ENCODE data around the gene MS4A4A.

MS4A4A gene

DNA sequence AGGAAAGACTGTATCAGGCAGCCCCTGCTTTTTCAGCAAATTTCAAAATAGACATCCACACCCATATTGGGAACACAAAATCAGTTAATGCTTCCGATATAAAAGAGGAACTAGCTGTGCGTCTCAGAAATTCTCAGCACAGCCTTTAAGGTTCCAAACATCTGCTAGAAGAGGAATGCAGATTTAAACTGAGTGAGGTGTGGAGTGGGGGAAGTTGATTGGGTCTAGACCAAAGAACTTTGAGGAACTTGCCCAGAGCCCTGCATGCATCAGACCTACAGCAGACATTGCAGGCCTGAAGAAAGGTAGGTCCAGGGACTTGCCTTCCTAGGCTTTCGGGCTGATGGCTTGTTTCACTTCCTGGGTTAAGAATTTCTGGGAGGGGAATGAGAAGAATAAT is at the start of gene MS4A4A:
MS4A4A (plus strand) TSS at position 255 of the 400 bp plus-strand sequence; CDS start at position 265, 10 bp downstream.
- no peaks in the 10 kb centered on the region for H3K9me3 ChIP-seq (ENCODE audit: control insufficient read depth in 1 of 2, low read length in 2 of 2)
- no peak within 1 kb of the TSS for H3K4me3 ChIP-seq (ENCODE audit: low read depth in 1 of 2, low read length in 2 of 2)
- H3K4me1 ChIP-seq (ENCODE audit: control insufficient read depth in 1 of 2, insufficient read depth in 2 of 2, low read length in 2 of 2), result no peaks in the 10 kb centered on the region
- H3K27ac ChIP-seq (ENCODE audit: low read depth, low read length), result no peak within 1 kb of the TSS
- H3K9ac ChIP-seq (ENCODE audit: low read depth in 1 of 2, low read length in 2 of 2), result no peak within 1 kb of the TSS
- H3K36me3 ChIP-seq (ENCODE audit: control insufficient read depth in 1 of 2, insufficient read depth in 2 of 2, low read length in 2 of 2), result no peaks in the 10 kb centered on the region
- no peaks in the 10 kb centered on the region for H3K27me3 ChIP-seq (ENCODE audit: control insufficient read depth in 1 of 2, insufficient read depth in 2 of 2, low read length in 2 of 2)

DNA sequence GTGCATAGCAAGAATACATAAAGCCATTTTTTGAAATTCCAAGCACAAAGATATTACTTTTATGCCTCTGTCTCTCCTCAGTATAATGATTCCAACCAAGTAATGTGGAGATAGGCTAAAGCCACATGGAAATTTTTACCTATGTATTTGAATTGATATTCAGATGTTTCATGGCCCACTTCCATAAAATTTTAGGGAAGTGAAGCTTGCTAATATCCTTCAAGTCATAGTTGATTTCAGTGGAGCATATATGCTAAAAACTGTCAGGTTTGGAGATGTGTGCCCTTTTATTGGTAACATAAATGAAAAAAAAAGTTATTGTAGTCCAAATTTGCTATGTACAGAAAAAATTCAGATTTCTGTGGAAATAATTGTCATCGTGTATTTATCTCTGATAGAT is 49.8 kb upstream of the MS4A4A start:
- H3K27ac ChIP-seq (ENCODE audit: low read depth, low read length), result no peak overlapping the region
- no peaks in the 10 kb centered on the region for H3K27me3 ChIP-seq (ENCODE audit: control insufficient read depth in 1 of 2, insufficient read depth in 2 of 2, low read length in 2 of 2)
- H3K9ac ChIP-seq (ENCODE audit: low read depth in 1 of 2, low read length in 2 of 2), result no peak overlapping the region
- no peaks in the 10 kb centered on the region for H3K4me1 ChIP-seq (ENCODE audit: control insufficient read depth in 1 of 2, insufficient read depth in 2 of 2, low read length in 2 of 2)
- no peak overlapping the region for H3K4me3 ChIP-seq (ENCODE audit: low read depth in 1 of 2, low read length in 2 of 2)
- H3K36me3 ChIP-seq (ENCODE audit: control insufficient read depth in 1 of 2, insufficient read depth in 2 of 2, low read length in 2 of 2), result no peaks in the 10 kb centered on the region
- H3K9me3 ChIP-seq (ENCODE audit: control insufficient read depth in 1 of 2, low read length in 2 of 2), result no peaks in the 10 kb centered on the region

DNA sequence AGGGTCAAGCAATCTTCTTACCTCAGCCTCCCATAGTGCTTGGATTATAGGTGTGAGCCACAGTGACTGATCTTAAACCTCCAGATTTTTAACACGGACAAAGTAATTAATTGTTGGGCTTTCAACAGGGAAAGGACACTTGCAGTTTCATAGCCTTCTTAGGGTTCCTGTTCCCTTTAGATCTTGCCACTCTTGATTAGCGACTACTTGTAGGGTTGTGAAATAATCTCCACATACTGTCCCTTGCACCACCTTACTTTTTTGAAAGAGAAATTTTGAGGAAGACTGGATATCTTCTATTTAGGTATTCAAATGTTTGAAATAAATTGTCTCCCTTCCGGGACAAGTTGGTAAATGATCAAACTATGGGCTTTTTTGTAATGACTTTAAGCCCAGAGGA is 45.1 kb upstream of the MS4A4A start:
- H3K9me3 ChIP-seq (ENCODE audit: control insufficient read depth in 1 of 2, low read length in 2 of 2), result no peaks in the 10 kb centered on the region
- H3K9ac ChIP-seq (ENCODE audit: low read depth in 1 of 2, low read length in 2 of 2), result no peak overlapping the region
- H3K4me1 ChIP-seq (ENCODE audit: control insufficient read depth in 1 of 2, insufficient read depth in 2 of 2, low read length in 2 of 2), result no peaks in the 10 kb centered on the region
- no peak overlapping the region for H3K27ac ChIP-seq (ENCODE audit: low read depth, low read length)
- no peak overlapping the region for H3K4me3 ChIP-seq (ENCODE audit: low read depth in 1 of 2, low read length in 2 of 2)
- no peaks in the 10 kb centered on the region for H3K27me3 ChIP-seq (ENCODE audit: control insufficient read depth in 1 of 2, insufficient read depth in 2 of 2, low read length in 2 of 2)
- H3K36me3 ChIP-seq (ENCODE audit: control insufficient read depth in 1 of 2, insufficient read depth in 2 of 2, low read length in 2 of 2), result no peaks in the 10 kb centered on the region

DNA sequence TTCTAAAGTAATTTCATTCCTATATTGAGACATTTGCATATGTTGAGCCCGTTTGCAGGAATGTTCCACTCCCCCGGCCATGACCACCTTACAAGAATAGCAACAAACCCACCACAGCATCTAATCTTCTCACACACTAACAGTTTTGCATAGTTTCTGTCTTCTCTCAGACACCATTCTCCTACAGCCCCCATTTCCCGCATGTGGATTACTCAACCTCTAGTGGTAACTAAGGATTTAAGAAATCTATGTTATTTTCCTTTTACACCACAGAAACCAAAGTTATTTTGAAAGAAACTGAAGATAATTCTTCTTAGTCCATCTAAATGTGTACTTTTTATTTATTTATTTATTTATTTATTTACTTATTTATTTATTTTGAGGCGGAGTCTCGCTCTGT is 39.8 kb upstream of the MS4A4A start:
- peaks cover 0 to 3% of the 10 kb centered on the region in 2 donors for H3K27me3 ChIP-seq (ENCODE audit: control insufficient read depth in 1 of 2, insufficient read depth in 2 of 2, low read length in 2 of 2)
- H3K36me3 ChIP-seq (ENCODE audit: control insufficient read depth in 1 of 2, insufficient read depth in 2 of 2, low read length in 2 of 2), result no peaks in the 10 kb centered on the region
- no peak overlapping the region for H3K4me3 ChIP-seq (ENCODE audit: low read depth in 1 of 2, low read length in 2 of 2)
- no peak overlapping the region for H3K27ac ChIP-seq (ENCODE audit: low read depth, low read length)
- no peak overlapping the region for H3K9ac ChIP-seq (ENCODE audit: low read depth in 1 of 2, low read length in 2 of 2)
- H3K9me3 ChIP-seq (ENCODE audit: control insufficient read depth in 1 of 2, low read length in 2 of 2), result no peaks in the 10 kb centered on the region
- no peaks in the 10 kb centered on the region for H3K4me1 ChIP-seq (ENCODE audit: control insufficient read depth in 1 of 2, insufficient read depth in 2 of 2, low read length in 2 of 2)

DNA sequence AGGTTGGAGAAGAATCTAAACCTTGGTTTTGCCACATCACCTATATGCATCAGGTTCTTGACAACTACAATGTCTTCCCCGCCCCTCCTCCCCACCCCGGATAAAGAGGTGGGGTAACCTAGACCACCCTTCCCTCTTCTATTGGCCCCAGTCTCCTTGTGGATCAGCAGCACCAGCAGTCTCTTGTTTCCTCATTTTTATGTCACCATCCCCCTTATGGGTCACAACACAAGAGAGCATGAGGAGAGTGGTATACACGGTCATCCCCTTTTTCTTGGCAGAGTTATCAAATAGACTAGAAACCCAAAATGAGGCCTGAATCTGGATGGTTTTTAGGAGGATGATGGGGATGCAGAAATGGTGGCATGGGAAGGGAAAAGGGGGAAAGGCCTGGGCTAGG is 38.7 kb upstream of the MS4A4A start:
- no peak overlapping the region for H3K27ac ChIP-seq (ENCODE audit: low read depth, low read length)
- no peak overlapping the region for H3K4me3 ChIP-seq (ENCODE audit: low read depth in 1 of 2, low read length in 2 of 2)
- H3K27me3 ChIP-seq (ENCODE audit: control insufficient read depth in 1 of 2, insufficient read depth in 2 of 2, low read length in 2 of 2), result peaks cover 0 to 3% of the 10 kb centered on the region in 2 donors
- H3K9ac ChIP-seq (ENCODE audit: low read depth in 1 of 2, low read length in 2 of 2), result no peak overlapping the region
- H3K9me3 ChIP-seq (ENCODE audit: control insufficient read depth in 1 of 2, low read length in 2 of 2), result no peaks in the 10 kb centered on the region
- H3K4me1 ChIP-seq (ENCODE audit: control insufficient read depth in 1 of 2, insufficient read depth in 2 of 2, low read length in 2 of 2), result no peaks in the 10 kb centered on the region
- no peaks in the 10 kb centered on the region for H3K36me3 ChIP-seq (ENCODE audit: control insufficient read depth in 1 of 2, insufficient read depth in 2 of 2, low read length in 2 of 2)

DNA sequence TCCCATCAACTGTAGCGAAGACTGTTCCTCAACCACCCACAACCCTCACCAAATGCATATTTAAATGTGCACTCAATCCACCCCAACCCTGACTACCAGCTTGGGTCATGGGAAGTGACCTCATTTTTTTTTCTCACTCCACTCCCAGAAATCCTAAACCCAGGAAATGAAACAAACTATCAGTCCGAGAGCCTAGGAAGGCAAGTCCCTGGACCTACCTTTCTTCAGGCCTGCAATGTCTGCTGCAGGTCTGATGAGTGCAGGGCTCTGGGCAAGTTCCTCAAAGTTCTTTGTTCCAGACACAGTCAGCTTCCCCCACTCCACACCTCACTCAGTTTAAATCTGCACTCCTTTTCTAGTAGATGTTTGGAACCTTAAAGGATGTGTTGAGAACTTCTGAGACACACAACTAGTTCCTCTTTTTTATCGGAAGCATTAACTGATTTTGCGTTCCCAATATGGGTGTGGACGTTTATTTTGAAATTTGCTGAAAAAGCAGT is 37.7 kb upstream of the MS4A4A start, which contains the start of gene MS4A4E:
MS4A4E (minus strand) TSS at position 398 of the 500 bp plus-strand sequence. CDS start 13,082 bp downstream, outside the sequence.
- Histone ChIP-seq H3K9me3 (ENCODE audit: control insufficient read depth in 1 of 2, low read length in 2 of 2) (no peaks in the 10 kb centered on the region), H3K27ac (ENCODE audit: low read depth, low read length) (no peak within 1 kb of the TSS)

DNA sequence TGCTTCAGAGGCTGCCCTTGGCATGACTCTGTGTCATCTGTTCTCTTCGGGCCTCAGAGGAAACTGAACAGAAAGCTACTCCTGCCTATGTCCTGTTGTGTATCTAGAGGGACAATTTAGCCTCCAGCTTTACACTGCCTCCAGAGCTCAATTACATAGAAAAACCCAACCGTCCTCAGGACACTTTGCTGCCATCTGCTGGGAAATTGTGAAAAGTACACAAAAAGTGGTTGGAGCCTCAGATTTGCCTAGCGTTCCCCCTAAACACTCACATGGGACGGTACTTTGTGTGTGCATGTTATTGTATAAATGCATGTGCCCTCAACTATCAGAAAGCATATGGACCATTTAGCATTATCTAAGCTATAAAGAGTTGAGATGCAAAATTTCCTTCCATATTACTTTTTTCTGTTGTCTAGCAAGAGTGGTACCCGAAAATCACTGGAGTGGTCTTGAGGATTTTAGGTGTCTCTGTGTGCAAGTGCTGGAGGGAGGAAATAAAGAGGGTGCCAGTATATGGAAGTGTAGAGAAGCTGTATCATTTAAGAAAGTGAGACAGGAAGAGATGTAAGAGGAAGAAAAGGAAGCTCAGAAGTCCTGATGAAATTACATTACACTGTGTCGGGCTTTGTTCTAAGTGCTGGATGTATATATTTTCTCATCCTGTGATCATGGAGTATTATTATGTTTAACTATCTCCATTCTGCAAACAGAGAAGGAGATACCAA is 28.8 kb upstream of the MS4A4A start:
- no peak overlapping the region for H3K4me3 ChIP-seq (ENCODE audit: low read depth in 1 of 2, low read length in 2 of 2)
- peaks cover 0 to 4% of the 10 kb centered on the region in 2 donors for H3K4me1 ChIP-seq (ENCODE audit: control insufficient read depth in 1 of 2, insufficient read depth in 2 of 2, low read length in 2 of 2)
- peaks cover 0 to 2% of the 10 kb centered on the region in 2 donors for H3K9me3 ChIP-seq (ENCODE audit: control insufficient read depth in 1 of 2, low read length in 2 of 2)
- H3K27ac ChIP-seq (ENCODE audit: low read depth, low read length), result no peak overlapping the region
- no peak overlapping the region for H3K9ac ChIP-seq (ENCODE audit: low read depth in 1 of 2, low read length in 2 of 2)
- H3K36me3 ChIP-seq (ENCODE audit: control insufficient read depth in 1 of 2, insufficient read depth in 2 of 2, low read length in 2 of 2), result no peaks in the 10 kb centered on the region
- no peaks in the 10 kb centered on the region for H3K27me3 ChIP-seq (ENCODE audit: control insufficient read depth in 1 of 2, insufficient read depth in 2 of 2, low read length in 2 of 2)

More for the DNA sequence above, 37.7 kb upstream of the MS4A4A start, which contains the start of gene MS4A4E:
- Histone ChIP-seq H3K4me3 (ENCODE audit: low read depth in 1 of 2, low read length in 2 of 2) (no peak within 1 kb of the TSS), H3K9ac (ENCODE audit: low read depth in 1 of 2, low read length in 2 of 2) (no peak within 1 kb of the TSS), H3K36me3 (ENCODE audit: control insufficient read depth in 1 of 2, insufficient read depth in 2 of 2, low read length in 2 of 2) (no peaks in the 10 kb centered on the region), H3K4me1 (ENCODE audit: control insufficient read depth in 1 of 2, insufficient read depth in 2 of 2, low read length in 2 of 2) (no peaks in the 10 kb centered on the region), H3K27me3 (ENCODE audit: control insufficient read depth in 1 of 2, insufficient read depth in 2 of 2, low read length in 2 of 2) (peaks cover 0 to 3% of the 10 kb centered on the region in 2 donors)

DNA sequence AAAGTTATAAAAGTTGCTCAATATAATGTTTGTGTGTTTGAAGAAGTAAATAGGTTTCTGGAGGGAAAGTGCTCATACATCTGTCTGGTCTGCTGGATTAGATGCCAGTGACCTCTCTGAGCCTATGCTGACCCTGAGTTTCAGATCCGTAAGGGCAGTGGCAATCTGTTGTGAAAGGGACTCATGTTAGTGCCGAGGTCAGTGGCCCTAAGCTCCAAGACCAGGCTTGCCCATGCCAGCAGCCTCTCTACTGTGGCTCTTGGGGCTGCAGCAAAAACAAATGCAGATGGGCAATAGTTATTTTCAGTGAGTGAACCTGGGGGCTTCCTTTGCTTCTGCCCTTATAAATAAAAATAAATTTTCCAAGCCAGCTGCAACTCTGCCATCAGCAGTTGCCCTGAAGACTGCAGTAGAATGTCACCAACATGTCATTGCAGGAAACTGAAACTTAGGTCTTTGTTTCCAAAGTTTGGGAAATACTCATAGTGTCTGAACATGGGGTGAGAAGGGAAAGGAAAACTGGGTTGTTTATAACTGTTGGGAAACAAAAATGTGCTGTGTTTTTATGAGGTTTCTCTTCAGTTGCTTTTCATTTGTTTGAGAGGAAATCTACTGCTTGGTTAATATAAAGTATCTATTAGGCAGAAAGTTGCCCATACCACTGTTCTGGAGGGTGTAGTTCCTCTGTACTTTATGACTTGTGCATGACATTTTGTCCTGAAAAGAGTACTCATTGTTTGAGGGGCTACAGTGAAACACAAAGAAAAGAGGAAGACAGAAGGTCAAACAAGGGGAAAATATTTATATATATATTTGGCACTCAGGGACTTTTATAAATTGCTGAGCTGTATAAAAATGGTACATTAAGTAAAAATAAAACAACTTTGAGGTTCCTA is 28.0 kb upstream of the MS4A4A start:
- Histone ChIP-seq H3K9me3 (ENCODE audit: control insufficient read depth in 1 of 2, low read length in 2 of 2) (peaks cover 0 to 2% of the 10 kb centered on the region in 2 donors), H3K4me1 (ENCODE audit: control insufficient read depth in 1 of 2, insufficient read depth in 2 of 2, low read length in 2 of 2) (peaks cover 0 to 4% of the 10 kb centered on the region in 2 donors), H3K27ac (ENCODE audit: low read depth, low read length) (no peak overlapping the region), H3K36me3 (ENCODE audit: control insufficient read depth in 1 of 2, insufficient read depth in 2 of 2, low read length in 2 of 2) (no peaks in the 10 kb centered on the region), H3K27me3 (ENCODE audit: control insufficient read depth in 1 of 2, insufficient read depth in 2 of 2, low read length in 2 of 2) (no peaks in the 10 kb centered on the region), H3K9ac (ENCODE audit: low read depth in 1 of 2, low read length in 2 of 2) (no peak overlapping the region), H3K4me3 (ENCODE audit: low read depth in 1 of 2, low read length in 2 of 2) (no peak overlapping the region)

DNA sequence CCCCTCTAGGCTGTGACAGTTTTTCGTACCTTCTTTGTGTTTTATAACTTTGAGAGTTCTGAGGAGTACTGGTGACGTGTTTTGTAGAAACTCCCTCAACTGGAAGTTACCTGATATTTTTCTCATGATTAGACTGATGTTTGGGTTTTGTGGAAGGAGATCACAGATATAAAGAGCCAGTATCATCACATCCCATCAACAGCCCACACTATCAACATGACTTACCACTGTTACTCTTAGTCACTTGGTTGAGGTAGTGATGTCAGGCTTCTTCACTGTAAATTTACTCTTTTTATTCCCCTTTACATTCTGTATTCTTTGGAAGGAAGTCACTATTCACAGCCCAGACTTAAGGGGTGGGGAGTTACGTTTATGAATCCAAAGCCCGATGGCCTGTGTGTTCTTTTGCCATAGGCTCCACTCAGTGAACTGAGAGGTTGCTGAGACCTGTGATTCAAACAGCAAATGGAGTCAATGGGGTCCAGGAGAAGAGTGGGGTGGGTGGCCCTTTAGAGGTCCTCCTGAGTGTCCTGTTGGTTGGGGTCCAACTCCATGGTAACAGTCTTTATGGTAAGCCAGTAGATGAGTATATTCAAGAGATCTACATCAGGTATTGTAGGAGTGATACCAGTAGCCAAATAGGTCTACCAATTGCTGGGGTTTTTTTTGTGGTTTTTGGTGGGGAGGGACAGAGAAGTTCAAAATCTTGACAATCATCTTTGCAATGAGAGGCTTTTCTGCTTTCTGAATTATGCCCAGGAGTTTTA is 22.3 kb upstream of the MS4A4A start:
- no peaks in the 10 kb centered on the region for H3K27me3 ChIP-seq (ENCODE audit: control insufficient read depth in 1 of 2, insufficient read depth in 2 of 2, low read length in 2 of 2)
- no peak overlapping the region for H3K4me3 ChIP-seq (ENCODE audit: low read depth in 1 of 2, low read length in 2 of 2)
- H3K4me1 ChIP-seq (ENCODE audit: control insufficient read depth in 1 of 2, insufficient read depth in 2 of 2, low read length in 2 of 2), result no peaks in the 10 kb centered on the region
- no peak overlapping the region for H3K27ac ChIP-seq (ENCODE audit: low read depth, low read length)
- H3K36me3 ChIP-seq (ENCODE audit: control insufficient read depth in 1 of 2, insufficient read depth in 2 of 2, low read length in 2 of 2), result no peaks in the 10 kb centered on the region
- H3K9ac ChIP-seq (ENCODE audit: low read depth in 1 of 2, low read length in 2 of 2), result no peak overlapping the region
- H3K9me3 ChIP-seq (ENCODE audit: control insufficient read depth in 1 of 2, low read length in 2 of 2), result peaks cover 0 to 2% of the 10 kb centered on the region in 2 donors

All from duodenal mucosa (tissue), 2 donors.